Measurements from ENCODE around the gene UTP14C.
A peak's percentile ranks its signal among the peaks of the same experiment; 100 is the strongest.

UTP14C gene

GRCh38 chr13:51998723-51999509 is 25.6 kb upstream of the UTP14C start:
- H3K27ac Mint-ChIP-seq = no peak overlapping the region
- H3K27me3 Mint-ChIP-seq = peaks cover 43% of the 10 kb centered on the region
- H3K36me3 Mint-ChIP-seq = no peaks in the 10 kb centered on the region
- H3K9me3 Mint-ChIP-seq = no peaks in the 10 kb centered on the region
- peaks cover 6% of the 10 kb centered on the region for H3K4me1 Mint-ChIP-seq
- H3K4me3 Mint-ChIP-seq = no peak overlapping the region
- no peak for ATAC-seq

DNA sequence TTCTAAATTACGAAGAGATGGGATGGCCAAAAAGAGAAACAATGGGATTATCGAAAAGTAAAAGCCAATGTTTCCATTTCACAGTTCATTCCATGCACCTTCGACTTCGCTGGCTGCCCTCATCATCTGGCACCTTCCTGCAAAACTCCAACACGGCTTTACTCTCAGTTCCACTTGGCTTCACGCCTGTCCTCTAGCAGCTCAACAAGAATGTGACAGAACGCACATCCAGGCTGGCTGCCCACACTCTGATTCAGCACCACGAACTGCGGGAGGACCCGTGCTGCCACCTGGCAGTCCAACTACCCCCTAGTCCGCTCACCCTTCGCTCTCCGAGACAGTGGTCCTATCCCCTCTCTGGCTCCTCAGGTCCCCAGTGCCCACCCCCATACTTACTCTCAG is 25.0 kb upstream of the UTP14C start:
- ATAC-seq = no peak
- Mint-ChIP-seq H3K4me3 (no peak overlapping the region), H3K27me3 (peaks cover 43% of the 10 kb centered on the region), H3K27ac (no peak overlapping the region), H3K4me1 (peaks cover 6% of the 10 kb centered on the region), H3K9me3 (no peaks in the 10 kb centered on the region), H3K36me3 (no peaks in the 10 kb centered on the region)

- H3K36me3 Mint-ChIP-seq = no peaks in the 10 kb centered on the region
- H3K27ac Mint-ChIP-seq = no peak overlapping the region
- peaks cover 6% of the 10 kb centered on the region for H3K4me1 Mint-ChIP-seq
- ATAC-seq = no peak
- peaks cover 43% of the 10 kb centered on the region for H3K27me3 Mint-ChIP-seq
- no peak overlapping the region for H3K4me3 Mint-ChIP-seq
- no peaks in the 10 kb centered on the region for H3K9me3 Mint-ChIP-seq
Observed at GRCh38 chr13:51999921-52000320, 24.6 kb upstream of the UTP14C start.

DNA sequence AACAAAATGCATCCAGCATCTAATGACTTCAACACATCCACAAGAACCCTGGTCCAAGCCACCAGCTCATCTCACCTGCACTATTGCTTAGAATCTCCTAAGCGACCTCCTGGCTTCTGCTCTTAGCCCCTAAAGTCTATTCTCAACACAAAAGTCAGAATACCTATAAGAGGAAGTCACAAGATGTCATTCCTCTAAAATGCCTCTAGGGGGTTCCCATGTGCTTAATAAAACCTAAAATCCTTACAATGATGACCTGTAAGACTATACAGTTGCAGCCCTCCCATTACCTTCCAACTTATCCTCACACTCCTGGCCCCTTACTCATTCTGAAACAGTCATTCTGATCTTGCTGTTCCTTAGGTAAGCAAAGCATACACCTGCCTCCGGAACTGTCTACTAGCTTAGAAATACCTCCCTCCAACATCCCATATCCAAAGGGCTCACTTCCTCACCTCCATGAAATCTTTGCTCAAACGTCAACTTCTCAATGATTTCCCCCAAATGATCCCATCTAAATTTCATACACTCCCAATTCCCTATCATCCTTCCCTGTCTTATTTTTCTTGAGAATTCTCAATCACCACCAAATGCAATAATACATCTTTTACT is 23.3 kb upstream of the UTP14C start:
- H3K36me3 Mint-ChIP-seq = no peaks in the 10 kb centered on the region
- H3K9me3 Mint-ChIP-seq = no peaks in the 10 kb centered on the region
- H3K27ac Mint-ChIP-seq = no peak overlapping the region

GRCh38 chr13:52002361-52002760 is 22.1 kb upstream of the UTP14C start:
- H3K9me3 Mint-ChIP-seq = no peaks in the 10 kb centered on the region
- no peak for ATAC-seq

More for the DNA sequence above, 23.3 kb upstream of the UTP14C start:
- ATAC-seq = no peak
- H3K4me3 Mint-ChIP-seq = no peak overlapping the region
- H3K4me1 Mint-ChIP-seq = peaks cover 6% of the 10 kb centered on the region
- peaks cover 43% of the 10 kb centered on the region for H3K27me3 Mint-ChIP-seq

DNA sequence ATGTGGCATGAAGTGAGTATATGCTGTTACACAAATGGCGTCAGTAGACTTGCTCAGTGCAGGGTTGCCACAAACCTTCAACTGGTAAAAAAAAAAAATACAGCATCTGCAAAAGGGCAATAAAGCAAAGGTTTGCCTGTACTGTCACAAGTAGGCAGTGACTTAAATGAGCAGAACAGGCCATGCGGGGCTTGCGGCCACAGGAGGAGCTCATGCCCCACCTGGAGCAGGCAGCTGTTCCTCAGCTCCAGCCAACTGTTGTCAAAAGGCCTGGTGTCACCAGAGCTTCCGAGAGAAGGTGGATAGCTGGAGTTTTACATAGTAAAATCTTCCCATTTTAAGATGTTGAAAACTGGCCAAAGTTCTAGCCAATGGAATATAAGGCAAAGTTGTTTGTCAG is 20.9 kb upstream of the UTP14C start:
- no peaks in the 10 kb centered on the region for H3K9me3 Mint-ChIP-seq
- H3K27me3 Mint-ChIP-seq = peaks cover 45% of the 10 kb centered on the region
- H3K4me1 Mint-ChIP-seq = peaks cover 6% of the 10 kb centered on the region
- no peak overlapping the region for H3K27ac Mint-ChIP-seq
- H3K4me3 Mint-ChIP-seq = no peak overlapping the region
- H3K36me3 Mint-ChIP-seq = no peaks in the 10 kb centered on the region
- no peak for ATAC-seq

More at GRCh38 chr13:52002361-52002760, 22.1 kb upstream of the UTP14C start:
- Mint-ChIP-seq H3K4me1 (peaks cover 6% of the 10 kb centered on the region), H3K36me3 (no peaks in the 10 kb centered on the region), H3K4me3 (no peak overlapping the region), H3K27ac (no peak overlapping the region), H3K27me3 (peaks cover 48% of the 10 kb centered on the region)

DNA sequence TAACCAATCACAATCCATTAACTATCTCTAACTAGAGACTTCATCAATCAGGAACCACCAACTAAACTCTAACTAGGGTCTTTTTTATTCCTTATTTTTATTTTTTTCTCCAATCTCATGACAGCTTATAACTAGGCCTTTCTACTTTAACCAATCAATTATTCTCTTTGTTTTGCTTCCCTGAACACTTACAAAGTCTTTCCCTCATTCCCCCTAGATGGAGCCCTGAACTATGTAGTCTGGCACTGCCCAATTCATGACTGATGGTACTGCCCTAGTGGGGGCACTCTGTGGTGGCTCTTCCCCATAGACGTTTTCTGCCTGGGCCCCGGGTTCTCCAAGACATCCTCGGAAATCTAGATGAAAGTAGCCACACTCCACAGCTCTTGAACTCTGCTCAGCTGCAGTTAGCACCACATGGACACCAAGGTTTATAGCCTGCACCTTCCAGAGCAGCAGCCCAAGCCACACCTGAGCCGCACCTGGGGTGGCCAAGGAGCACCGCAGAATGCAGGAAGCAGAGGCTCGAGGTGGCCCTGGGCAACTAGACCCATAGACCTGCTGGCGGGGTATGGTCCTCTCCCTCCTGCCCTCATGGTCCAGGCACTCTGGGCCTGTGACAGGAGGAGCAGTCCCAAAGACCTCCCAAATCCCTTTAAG is 19.9 kb upstream of the UTP14C start:
- Mint-ChIP-seq H3K36me3 (no peaks in the 10 kb centered on the region), H3K4me3 (no peak overlapping the region), H3K9me3 (no peaks in the 10 kb centered on the region), H3K27me3 (peaks cover 45% of the 10 kb centered on the region), H3K4me1 (peaks cover 6% of the 10 kb centered on the region), H3K27ac (no peak overlapping the region)
- peak; percentile 28 for ATAC-seq

DNA sequence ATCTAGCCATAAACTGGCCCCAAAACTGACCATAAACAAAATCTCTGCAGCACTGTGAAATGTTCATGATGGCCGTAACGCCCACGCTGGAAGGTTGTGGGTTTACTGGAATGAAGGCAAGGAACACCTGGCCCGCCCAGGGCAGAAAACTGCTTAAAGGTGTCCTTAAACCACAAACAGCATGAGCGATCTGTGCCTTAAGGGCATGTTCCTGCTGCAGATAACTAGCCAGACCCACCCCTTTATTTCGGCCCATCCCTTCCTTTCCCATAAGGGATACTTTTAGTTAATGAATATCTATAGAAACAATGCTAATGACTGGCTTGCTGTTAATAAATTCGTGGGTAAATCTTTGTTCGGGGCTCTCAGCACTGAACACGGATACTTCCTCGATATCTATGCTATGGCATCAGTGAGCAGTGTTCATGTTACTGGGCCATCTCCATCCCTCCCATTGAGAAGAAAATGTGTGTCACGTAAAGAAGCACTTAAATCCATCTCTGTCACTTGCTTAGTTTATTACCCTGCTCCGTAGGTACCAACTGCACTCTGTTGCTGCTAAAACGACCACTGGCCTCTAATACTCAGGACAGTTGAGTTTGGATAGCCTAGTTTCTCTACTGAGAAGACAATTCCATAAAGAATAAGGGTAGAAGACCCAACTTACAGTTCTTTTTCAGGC is 18.5 kb upstream of the UTP14C start:
- peaks cover 52% of the 10 kb centered on the region for H3K27me3 Mint-ChIP-seq

GRCh38 chr13:52006523-52007245 is 17.8 kb upstream of the UTP14C start:
- H3K36me3 Mint-ChIP-seq = no peaks in the 10 kb centered on the region
- no peaks in the 10 kb centered on the region for H3K9me3 Mint-ChIP-seq
- no peak overlapping the region for H3K27ac Mint-ChIP-seq
- peaks cover 52% of the 10 kb centered on the region for H3K27me3 Mint-ChIP-seq
- ATAC-seq = no peak
- H3K4me3 Mint-ChIP-seq = no peak overlapping the region
- peaks cover 7% of the 10 kb centered on the region for H3K4me1 Mint-ChIP-seq

More for the DNA sequence above, 18.5 kb upstream of the UTP14C start:
- H3K36me3 Mint-ChIP-seq = no peaks in the 10 kb centered on the region
- peaks cover 9% of the 10 kb centered on the region for H3K4me1 Mint-ChIP-seq
- H3K27ac Mint-ChIP-seq = no peak overlapping the region
- no peak overlapping the region for H3K4me3 Mint-ChIP-seq
- no peaks in the 10 kb centered on the region for H3K9me3 Mint-ChIP-seq
- ATAC-seq = no peak

- H3K9me3 Mint-ChIP-seq = no peaks in the 10 kb centered on the region
- no peak overlapping the region for H3K4me3 Mint-ChIP-seq
- peaks cover 50% of the 10 kb centered on the region for H3K27me3 Mint-ChIP-seq
Observed at GRCh38 chr13:52009946-52010345, 14.5 kb upstream of the UTP14C start.

DNA sequence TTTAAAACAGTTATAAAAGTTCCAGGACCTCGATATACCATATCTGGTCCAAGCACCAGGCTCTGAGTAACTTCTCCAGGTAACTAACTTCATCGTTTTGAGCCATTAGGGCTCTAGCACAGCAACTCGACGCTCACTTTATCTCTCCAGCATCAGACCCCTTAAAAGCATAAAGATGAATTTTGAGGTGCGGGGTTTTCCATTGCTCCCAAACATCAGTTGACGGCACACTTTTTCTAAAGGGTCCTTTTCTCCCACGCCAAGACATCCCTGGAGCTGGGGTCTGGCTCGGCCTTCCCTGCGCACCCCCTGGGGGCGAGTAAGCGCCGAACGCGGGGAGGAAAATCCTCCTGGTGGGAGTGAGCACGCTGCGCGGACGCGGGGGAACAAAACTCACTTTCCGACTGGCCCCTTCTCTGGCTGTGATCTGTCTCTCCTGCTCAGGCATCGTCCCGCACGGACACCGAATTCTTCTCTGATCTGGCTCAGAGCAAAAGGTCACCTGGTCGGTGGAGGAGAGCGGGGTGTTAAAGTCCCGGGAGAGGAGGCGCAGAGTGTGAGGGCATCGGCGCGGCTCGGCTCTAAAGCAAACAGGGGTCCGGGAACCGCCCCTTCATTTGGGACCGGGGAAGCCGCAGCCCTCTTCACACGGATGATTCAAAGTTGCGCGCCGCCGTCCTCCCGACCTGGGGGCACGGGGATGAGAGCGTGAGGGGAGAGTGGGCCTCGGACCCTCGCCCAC is 13.4 kb upstream of the UTP14C start, which contains the start of gene ATP7B:
ATP7B (minus strand) TSS at position 561 of the 742 bp plus-strand sequence; CDS start at position 448, 113 bp downstream.
- H3K36me3 Mint-ChIP-seq = peaks cover 6% of the 10 kb centered on the region
- H3K4me1 Mint-ChIP-seq = peaks cover 11% of the 10 kb centered on the region
- peak; percentile 18 for ATAC-seq
- H3K27me3 Mint-ChIP-seq = peaks cover 50% of the 10 kb centered on the region
- H3K4me3 Mint-ChIP-seq = peak within 1 kb of the TSS; percentile 90
- H3K9me3 Mint-ChIP-seq = no peaks in the 10 kb centered on the region
- peak within 1 kb of the TSS; percentile 91 for H3K27ac Mint-ChIP-seq

More at GRCh38 chr13:52009946-52010345, 14.5 kb upstream of the UTP14C start:
- Mint-ChIP-seq H3K36me3 (no peaks in the 10 kb centered on the region), H3K27ac (no peak overlapping the region), H3K4me1 (peaks cover 11% of the 10 kb centered on the region)
- no peak for ATAC-seq

- H3K27me3 Mint-ChIP-seq = peaks cover 44% of the 10 kb centered on the region
- H3K36me3 Mint-ChIP-seq = peaks cover 15% of the 10 kb centered on the region
- ATAC-seq = peak; percentile 100
- H3K4me1 Mint-ChIP-seq = peaks cover 11% of the 10 kb centered on the region
- H3K4me3 Mint-ChIP-seq = peak within 1 kb of the TSS; percentile 90
- no peaks in the 10 kb centered on the region for H3K9me3 Mint-ChIP-seq
- H3K27ac Mint-ChIP-seq = peak within 1 kb of the TSS; percentile 91
Observed at GRCh38 chr13:52011632-52012511, 12.6 kb upstream of the UTP14C start, which contains the start of gene ALG11. TSS of gene ALG11 (plus strand) at chr13:52012398. CDS start at chr13:52012419, 21 bp downstream.

- peak overlapping the region; percentile 90 for H3K4me3 Mint-ChIP-seq
- peaks cover 38% of the 10 kb centered on the region for H3K27me3 Mint-ChIP-seq
- ATAC-seq = no peak
- H3K4me1 Mint-ChIP-seq = peaks cover 14% of the 10 kb centered on the region
- H3K36me3 Mint-ChIP-seq = peaks cover 21% of the 10 kb centered on the region
- H3K9me3 Mint-ChIP-seq = no peaks in the 10 kb centered on the region
- peak overlapping the region; percentile 91 for H3K27ac Mint-ChIP-seq
Observed at GRCh38 chr13:52012512-52012836, 12.0 kb upstream of the UTP14C start.
